Keratinocyte (primary cell): Measurements from ENCODE around the gene DOLPP1. TPM values are rescaled to one million over a fixed set of nuclear protein-coding genes. Genes with fewer than 3 reads are reported as not detected.

ENCODE experiments used
- DNase-seq: peaks from one replicate; pipeline ENCODE4 v3.0.0-alpha.2; 2011; ENCODE audit warnings: low read depth, missing footprints, low spot score
- FAIRE-seq: peaks from 2 replicates; lab custom pipeline; 2011; peaks lifted over from hg19 to GRCh38; lab: Jason Lieb, UNC
- H2AFZ ChIP-seq: 2 replicates; pipeline ENCODE4 v1.6.0; 2012; ENCODE audit warnings: low read length, control low read depth, inconsistent platforms; ENCODE audit not compliant: control insufficient read depth
- H3K27ac ChIP-seq: 2 replicates; pipeline ENCODE4 v1.5.1; 2011; ENCODE audit warnings: low read length; ENCODE audit not compliant: control insufficient read depth, insufficient read depth
- H3K27me3 ChIP-seq: 3 replicates; pipeline ENCODE4 v1.6.0; 2011; ENCODE audit warnings: low read length; ENCODE audit not compliant: control insufficient read depth, insufficient read depth; ENCODE audit errors: extremely low read depth
- H3K36me3 ChIP-seq, 2 experiments: 2 replicates in 1 of 2; 3 replicates in 1 of 2; pipeline ENCODE4 v1.5.1; 2011; ENCODE audit warnings: low read length in 2 of 2, mild to moderate bottlenecking in 1 of 2; ENCODE audit not compliant: control insufficient read depth in 2 of 2, insufficient read depth in 2 of 2; ENCODE audit errors: extremely low read depth in 1 of 2
- H3K4me1 ChIP-seq: 3 replicates; pipeline ENCODE4 v1.5.1; 2011; ENCODE audit warnings: low read length; ENCODE audit not compliant: control insufficient read depth, insufficient read depth; ENCODE audit errors: extremely low read depth
- H3K4me2 ChIP-seq: 3 replicates; pipeline ENCODE4 v1.6.0; 2011; ENCODE audit warnings: low read depth, low read length; ENCODE audit not compliant: control insufficient read depth, insufficient read depth; ENCODE audit errors: extremely low read depth
- H3K4me3 ChIP-seq, 3 experiments: fragments of 200-600 bp in 1 of 3; sonication (generic) in 1 of 3; 2 replicates in 2 of 3; 3 replicates in 1 of 3; pipeline ENCODE4 v1.5.1; 2011 to 2016; ENCODE audit warnings: low read length in 3 of 3, mild to moderate bottlenecking in 3 of 3, control low read depth in 2 of 3, inconsistent platforms in 1 of 3, low read depth in 1 of 3, mixed read lengths in 1 of 3, mixed run types in 1 of 3, moderate library complexity in 1 of 3; ENCODE audit not compliant: control insufficient read depth in 2 of 3, insufficient read depth in 2 of 3; ENCODE audit errors: extremely low read depth in 1 of 3
- H3K79me2 ChIP-seq: 2 replicates; pipeline ENCODE4 v1.6.0; 2012; ENCODE audit warnings: low read length; ENCODE audit not compliant: control insufficient read depth, insufficient read depth
- H3K9ac ChIP-seq: 3 replicates; pipeline ENCODE4 v1.6.0; 2011; ENCODE audit warnings: low read length; ENCODE audit not compliant: control insufficient read depth, insufficient read depth; ENCODE audit errors: extremely low read depth
- H3K9me1 ChIP-seq: 3 replicates; pipeline ENCODE4 v1.6.0; 2011; ENCODE audit warnings: low read length; ENCODE audit not compliant: control insufficient read depth, insufficient read depth; ENCODE audit errors: extremely low read depth
- H3K9me3 ChIP-seq: 2 replicates; pipeline ENCODE4 v1.5.1; 2012; ENCODE audit warnings: low read depth, low read length; ENCODE audit not compliant: control insufficient read depth
- H4K20me1 ChIP-seq: 3 replicates; pipeline ENCODE4 v1.6.0; 2011; ENCODE audit warnings: low read length; ENCODE audit not compliant: control insufficient read depth, insufficient read depth; ENCODE audit errors: extremely low read depth
- EZH2 ChIP-seq: IDR thresholded peaks from one replicate; pipeline ENCODE4 v1.6.1; 2012; ENCODE audit warnings: inconsistent platforms, mild to moderate bottlenecking, low read length, moderate library complexity
- dilution Hi-C: fragments of 300-500 bp; cut with MboI; formaldehyde crosslinking; loops from one replicate; pipeline ENCODE4 v1.7.0; 2020; ENCODE audit warnings: low sequenced_read_pairs; ENCODE audit not compliant: extremely low pct_ligation_motif_present
- polyA plus RNA-seq, 5 experiments: library from polyadenylated mRNA; depleted of rRNA in 3 of 5; stranded (reverse) in 3 of 5; stranded (forward) in 1 of 5; unstranded in 1 of 5; fragments of >200 nt; gene quantifications; 1 replicate in 1 of 5; 2 replicates in 3 of 5; 3 replicates in 1 of 5; pipeline versions ENCODE4 v1.2.1 to v1.2.3, GENCODE V29; 2011 to 2012; ENCODE audit warnings: missing spikeins in 2 of 5, low read depth in 1 of 5, low replicate concordance in 1 of 5
- TF ChIP-seq, protein P1 (sequence below), 3 experiments: IDR thresholded peaks in 1 of 3; conservative IDR thresholded peaks in 1 of 3; optimal IDR thresholded peaks in 1 of 3; 2 replicates in 2 of 3; 3 replicates in 1 of 3; pipeline versions ENCODE3 to v1.5.1; 2011; ENCODE audit warnings: low read length in 3 of 3, mild to moderate bottlenecking in 3 of 3, moderate library complexity in 2 of 3, control low read depth in 1 of 3, inconsistent platforms in 1 of 3; ENCODE audit not compliant: insufficient read depth in 2 of 3; ENCODE audit errors: extremely low read depth in 1 of 3

DOLPP1 gene
- polyA plus RNA-seq, 1 donor (not counting 4 experiments of a cell fraction or from before 2014, with no cell fraction given): 14.2 TPM

DNA sequence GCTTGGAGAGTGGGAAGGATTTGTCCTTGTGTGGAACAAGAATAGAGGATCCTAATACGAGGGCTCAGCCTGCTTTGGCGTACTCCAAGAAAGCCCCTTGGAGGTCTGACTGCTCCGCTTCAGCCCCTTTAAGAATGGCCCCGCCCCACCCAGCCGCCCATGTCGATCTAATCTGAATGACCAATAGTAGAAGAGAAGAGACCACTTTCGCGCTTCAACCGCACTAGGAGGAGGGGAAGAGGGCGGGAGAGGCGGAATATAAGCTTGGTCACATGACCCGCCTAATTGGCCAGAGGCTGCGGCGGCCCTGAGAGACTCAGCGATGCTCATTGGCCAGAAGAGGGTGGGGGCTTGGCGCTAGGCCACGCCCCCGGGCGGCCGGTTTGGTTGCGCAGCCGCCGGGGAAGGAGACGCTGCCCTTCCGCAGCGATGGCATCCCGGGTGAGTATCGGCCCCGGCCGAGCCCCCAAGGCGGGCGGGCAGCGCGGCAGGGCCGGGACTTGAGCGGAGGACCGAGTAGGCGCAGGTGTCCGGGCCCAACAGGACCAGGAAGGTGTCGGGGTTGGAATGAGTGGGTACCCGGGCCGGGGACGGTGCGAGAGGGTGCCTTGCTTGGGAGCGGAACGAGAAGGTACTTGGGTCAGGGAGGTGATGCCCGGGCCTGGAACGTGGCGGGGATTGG, 44.5 kb upstream of the DOLPP1 start, which contains the start of gene MIGA2:
Gene MIGA2 (plus strand): TSS at position 386 of the 682 bp plus-strand sequence. CDS start 3,969 bp downstream, outside the sequence.
- Histone ChIP-seq H3K36me3 (peaks cover 4 to 5% of the 10 kb centered on the region in 2 experiments), H3K9me3 (no peaks in the 10 kb centered on the region), H3K4me3 (peak within 1 kb of the TSS; percentile 93 to 96 (median 93)), H4K20me1 (no peaks in the 10 kb centered on the region), H3K4me1 (peaks cover 17% of the 10 kb centered on the region), H3K9me1 (no peaks in the 10 kb centered on the region), H3K27ac (peak within 1 kb of the TSS; percentile 58), H3K79me2 (peaks cover 26% of the 10 kb centered on the region), H3K4me2 (peak within 1 kb of the TSS; percentile 93), H2AFZ (peak within 1 kb of the TSS; percentile 99), H3K27me3 (no peaks in the 10 kb centered on the region), H3K9ac (peak within 1 kb of the TSS; percentile 82)
- TF ChIP-seq, protein P1, sequence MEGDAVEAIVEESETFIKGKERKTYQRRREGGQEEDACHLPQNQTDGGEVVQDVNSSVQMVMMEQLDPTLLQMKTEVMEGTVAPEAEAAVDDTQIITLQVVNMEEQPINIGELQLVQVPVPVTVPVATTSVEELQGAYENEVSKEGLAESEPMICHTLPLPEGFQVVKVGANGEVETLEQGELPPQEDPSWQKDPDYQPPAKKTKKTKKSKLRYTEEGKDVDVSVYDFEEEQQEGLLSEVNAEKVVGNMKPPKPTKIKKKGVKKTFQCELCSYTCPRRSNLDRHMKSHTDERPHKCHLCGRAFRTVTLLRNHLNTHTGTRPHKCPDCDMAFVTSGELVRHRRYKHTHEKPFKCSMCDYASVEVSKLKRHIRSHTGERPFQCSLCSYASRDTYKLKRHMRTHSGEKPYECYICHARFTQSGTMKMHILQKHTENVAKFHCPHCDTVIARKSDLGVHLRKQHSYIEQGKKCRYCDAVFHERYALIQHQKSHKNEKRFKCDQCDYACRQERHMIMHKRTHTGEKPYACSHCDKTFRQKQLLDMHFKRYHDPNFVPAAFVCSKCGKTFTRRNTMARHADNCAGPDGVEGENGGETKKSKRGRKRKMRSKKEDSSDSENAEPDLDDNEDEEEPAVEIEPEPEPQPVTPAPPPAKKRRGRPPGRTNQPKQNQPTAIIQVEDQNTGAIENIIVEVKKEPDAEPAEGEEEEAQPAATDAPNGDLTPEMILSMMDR (optimal IDR thresholded peaks at IDR 0.05 in 1 of 3, IDR thresholded peaks at IDR 0.05 in 1 of 3, conservative IDR thresholded peaks at IDR 0.05 in 1 of 3; ENCODE audit: extremely low read depth in 1 of 3, insufficient read depth in 2 of 3, low read length in 3 of 3): no peak
- TF ChIP-seq EZH2: no peak
- DNase-seq (peak; percentile 73), FAIRE-seq (peak; percentile 79)
- dilution Hi-C loops: no loop called here

GRCh38 chr9:129036923-129037766, 43.8 kb upstream of the DOLPP1 start:
- Histone ChIP-seq H3K9me1 (no peaks in the 10 kb centered on the region), H3K4me1 (peaks cover 17% of the 10 kb centered on the region), H3K4me3 (peak overlapping the region; percentile 93 to 96 (median 93)), H3K9me3 (no peaks in the 10 kb centered on the region), H3K9ac (peak overlapping the region; percentile 82), H3K27ac (peak overlapping the region; percentile 58), H4K20me1 (no peaks in the 10 kb centered on the region), H3K27me3 (no peaks in the 10 kb centered on the region), H3K79me2 (peaks cover 26% of the 10 kb centered on the region), H2AFZ (peak overlapping the region; percentile 96), H3K4me2 (peak overlapping the region; percentile 84), H3K36me3 (peaks cover 5 to 9% of the 10 kb centered on the region in 2 experiments)
- FAIRE-seq (no peak), DNase-seq (no peak)
- dilution Hi-C loops: no loop called here
- TF ChIP-seq, protein P1 (optimal IDR thresholded peaks at IDR 0.05 in 1 of 3, IDR thresholded peaks at IDR 0.05 in 1 of 3, conservative IDR thresholded peaks at IDR 0.05 in 1 of 3; ENCODE audit: extremely low read depth in 1 of 3, insufficient read depth in 2 of 3, low read length in 3 of 3): no peak
- TF ChIP-seq EZH2: no peak
